H1 (cell line): Measurements from ENCODE around the gene MAPKAP1. TPM values are rescaled to one million over a fixed set of nuclear protein-coding genes. Genes with fewer than 3 reads are reported as not detected.
A peak's percentile ranks its signal among the peaks of the same experiment; 100 is the strongest.

Source experiments
- CTCF ChIA-PET: fragments of 300-600 bp; sonication (Branson Sonifier 250); formaldehyde crosslinking; loops from one replicate; lab custom pipeline; 2021; ENCODE audit not compliant: partially characterized antibody; lab: Charles Lee
- POLR2A ChIA-PET: fragments of 300-600 bp; sonication (Branson Sonifier 250); formaldehyde crosslinking; loops from one replicate; lab custom pipeline; 2021; ENCODE audit warnings: inconsistent platforms; ENCODE audit not compliant: partially characterized antibody; lab: Charles Lee
- DNase-seq, 2 experiments: peaks; one replicate each; pipeline versions ENCODE4 v3.0.0 to v3.0.0-alpha.2; 2010 to 2022; ENCODE audit warnings: low spot score in 2 of 2, low read depth in 1 of 2, mixed read lengths in 1 of 2
- FAIRE-seq: peaks from 2 replicates; lab custom pipeline; 2011; peaks lifted over from hg19 to GRCh38; lab: Jason Lieb, UNC
- H2AFZ ChIP-seq: 2 replicates; pipeline ENCODE4 v1.8.1; 2012; ENCODE audit warnings: low read length, inconsistent platforms
- H2AK5ac ChIP-seq: 2 replicates; pipeline ENCODE4 v1.6.1; 2013; ENCODE audit warnings: low read depth, low read length
- H2BK120ac ChIP-seq: replicated peaks from 2 replicates; pipeline ENCODE3; 2013; ENCODE audit warnings: low read depth, low read length, inconsistent platforms
- H2BK12ac ChIP-seq: 2 replicates; pipeline ENCODE4 v1.6.1; 2013; ENCODE audit warnings: low read depth, low read length
- H2BK15ac ChIP-seq: 2 replicates; pipeline ENCODE4 v1.6.1; 2013; ENCODE audit warnings: low read length
- H2BK20ac ChIP-seq: 2 replicates; pipeline ENCODE4 v1.6.1; 2013; ENCODE audit warnings: low read length
- H2BK5ac ChIP-seq: 2 replicates; pipeline ENCODE4 v1.6.1; 2013; ENCODE audit warnings: low read depth, low read length
- H3K14ac ChIP-seq: 2 replicates; pipeline ENCODE4 v1.6.1; 2013; ENCODE audit warnings: inconsistent platforms; ENCODE audit not compliant: insufficient read length
- H3K18ac ChIP-seq: 2 replicates; pipeline ENCODE4 v1.6.1; 2013; ENCODE audit warnings: low read length; ENCODE audit errors: extremely low read depth
- H3K23ac ChIP-seq: 2 replicates; pipeline ENCODE4 v1.6.1; 2013; ENCODE audit warnings: inconsistent platforms; ENCODE audit not compliant: insufficient read length
- H3K23me2 ChIP-seq: 2 replicates; pipeline ENCODE4 v1.6.1; 2013; ENCODE audit warnings: low read depth, low read length
- H3K27ac ChIP-seq: 2 replicates; pipeline ENCODE4 v1.6.1; 2011; ENCODE audit warnings: low read depth, low read length, inconsistent platforms
- H3K27me3 ChIP-seq, 4 experiments: replicated peaks in 1 of 4; 1 replicate in 1 of 4; 2 replicates in 3 of 4; pipeline versions ENCODE4 v1.6.1 to v1.8.1; 2011 to 2013; ENCODE audit warnings: low read length in 3 of 4, mild to moderate bottlenecking in 3 of 4, inconsistent platforms in 2 of 4, mixed read lengths in 2 of 4, moderate library complexity in 1 of 4; ENCODE audit not compliant: control insufficient read depth in 3 of 4, insufficient read depth in 3 of 4; ENCODE audit errors: extremely low read depth in 1 of 4
- H3K36me3 ChIP-seq, 4 experiments: 2 replicates each; pipeline versions ENCODE4 v1.6.1 to v1.8.1; 2011 to 2013; ENCODE audit warnings: mild to moderate bottlenecking in 4 of 4, low read length in 3 of 4, moderate library complexity in 2 of 4, control low read depth in 1 of 4, inconsistent platforms in 1 of 4; ENCODE audit not compliant: insufficient read depth in 4 of 4, control insufficient read depth in 2 of 4
- H3K4ac ChIP-seq: replicated peaks from 2 replicates; pipeline ENCODE3; 2013; ENCODE audit warnings: low read length, low read depth, mixed read lengths, inconsistent platforms; ENCODE audit not compliant: insufficient read length
- H3K4me1 ChIP-seq, 4 experiments: replicated peaks in 1 of 4; 1 replicate in 1 of 4; 2 replicates in 3 of 4; pipeline versions ENCODE4 v1.6.1 to v1.8.1; 2011 to 2013; ENCODE audit warnings: low read length in 3 of 4, inconsistent platforms in 2 of 4, mixed read lengths in 1 of 4; ENCODE audit not compliant: insufficient read depth in 4 of 4, control insufficient read depth in 3 of 4
- H3K4me2 ChIP-seq, 2 experiments: 2 replicates each; pipeline versions ENCODE4 v1.6.1 to v1.8.1; 2011 to 2013; ENCODE audit warnings: low read depth in 2 of 2, low read length in 2 of 2, control low read depth in 1 of 2, inconsistent platforms in 1 of 2, mild to moderate bottlenecking in 1 of 2; ENCODE audit not compliant: insufficient read depth in 1 of 2
- H3K4me3 ChIP-seq, 4 experiments: fragments of 200-600, 300-600 bp in 1 of 4; sonication (generic), shearing (Covaris generic), sonication (Bioruptor Twin) in 1 of 4; 2 replicates each; pipeline versions ENCODE4 v1.5.1 to v1.8.1; 2011 to 2016; ENCODE audit warnings: low read length in 4 of 4, low read depth in 3 of 4, control low read depth in 2 of 4, inconsistent platforms in 2 of 4, mild to moderate bottlenecking in 2 of 4, mixed read lengths in 1 of 4, moderate library complexity in 1 of 4; ENCODE audit not compliant: insufficient read depth in 2 of 4; ENCODE audit errors: extremely low read depth in 1 of 4
- H3K56ac ChIP-seq: replicated peaks from 2 replicates; pipeline ENCODE3; 2013; ENCODE audit warnings: low read depth, mild to moderate bottlenecking, mixed read lengths, low read length, inconsistent platforms; ENCODE audit not compliant: insufficient read length
- H3K79me1 ChIP-seq: 2 replicates; pipeline ENCODE4 v1.6.1; 2013; ENCODE audit warnings: low read depth, low read length, control low read depth
- H3K79me2 ChIP-seq, 2 experiments: 2 replicates each; pipeline versions ENCODE4 v1.6.1 to v1.8.1; 2012 to 2013; ENCODE audit warnings: low read length in 2 of 2, mild to moderate bottlenecking in 2 of 2, inconsistent platforms in 1 of 2; ENCODE audit not compliant: insufficient read depth in 2 of 2, control insufficient read depth in 1 of 2
- H3K9ac ChIP-seq, 4 experiments: replicated peaks in 1 of 4; 1 replicate in 1 of 4; 2 replicates in 3 of 4; pipeline versions ENCODE4 v1.6.1 to v1.8.1; 2011 to 2013; ENCODE audit warnings: low read depth in 3 of 4, low read length in 3 of 4, control low read depth in 2 of 4, mild to moderate bottlenecking in 2 of 4, moderate library complexity in 2 of 4, inconsistent platforms in 1 of 4; ENCODE audit errors: extremely low read depth in 1 of 4
- H3K9me3 ChIP-seq, 2 experiments: 2 replicates each; pipeline versions ENCODE4 v1.6.1 to v1.8.1; 2012 to 2013; ENCODE audit warnings: mild to moderate bottlenecking in 2 of 2, moderate library complexity in 2 of 2, control low read depth in 1 of 2, inconsistent platforms in 1 of 2, low read depth in 1 of 2, low read length in 1 of 2, mixed read lengths in 1 of 2; ENCODE audit not compliant: insufficient read depth in 2 of 2
- H4K20me1 ChIP-seq, 2 experiments: replicated peaks in 1 of 2; 2 replicates each; pipeline versions ENCODE3 to v1.8.1; 2011 to 2013; ENCODE audit warnings: inconsistent platforms in 2 of 2, low read length in 2 of 2, mild to moderate bottlenecking in 1 of 2; ENCODE audit not compliant: insufficient read depth in 2 of 2, control insufficient read depth in 1 of 2
- H4K5ac ChIP-seq: 2 replicates; pipeline ENCODE4 v1.6.1; 2013; ENCODE audit warnings: low read length, low read depth, mixed read lengths, inconsistent platforms; ENCODE audit not compliant: insufficient read length
- H4K8ac ChIP-seq: 2 replicates; pipeline ENCODE4 v1.8.0; 2013; ENCODE audit warnings: mild to moderate bottlenecking, moderate library complexity, low read length, inconsistent platforms; ENCODE audit not compliant: insufficient read depth; ENCODE audit errors: extremely low read depth
- H4K91ac ChIP-seq: replicated peaks from 2 replicates; pipeline ENCODE3; 2013; ENCODE audit warnings: low read length, mixed read lengths, inconsistent platforms; ENCODE audit not compliant: insufficient read length
- CHD1 ChIP-seq: IDR thresholded peaks from 2 replicates; pipeline ENCODE4 v1.6.1; 2012; ENCODE audit warnings: low read depth, low read length, improper control_type of control experiment
- GTF2F1 ChIP-seq: IDR thresholded peaks from 2 replicates; pipeline ENCODE4 v1.6.1; 2012; ENCODE audit warnings: low read depth, low read length, improper control_type of control experiment, borderline replicate concordance
- KDM4A ChIP-seq: IDR thresholded peaks from one replicate; pipeline ENCODE4 v1.7.1; 2012; ENCODE audit warnings: low read depth, mild to moderate bottlenecking, moderate library complexity, low read length, inconsistent platforms; ENCODE audit not compliant: severe bottlenecking
- NANOG ChIP-seq: IDR thresholded peaks from 2 replicates; pipeline ENCODE4 v1.6.1; 2011; ENCODE audit warnings: low read length, low read depth, mild to moderate bottlenecking, inconsistent platforms; ENCODE audit not compliant: insufficient read depth, poor library complexity, severe bottlenecking
- POLR2AphosphoS5 ChIP-seq: IDR thresholded peaks from 2 replicates; pipeline ENCODE4 v1.6.1; 2011; ENCODE audit warnings: low read depth, low read length
- POU5F1 ChIP-seq: IDR thresholded peaks from 2 replicates; pipeline ENCODE4 v1.6.1; 2011; ENCODE audit warnings: low read depth, mild to moderate bottlenecking, low read length, moderate library complexity
- RNF2 ChIP-seq: fragments of 200-900, 300-1000 bp; sonication (generic); IDR thresholded peaks from 2 replicates; pipeline ENCODE4 v1.7.1; 2016; ENCODE audit warnings: borderline replicate concordance, low read depth, mild to moderate bottlenecking, antibody characterized with exemption, low read length; ENCODE audit not compliant: poor library complexity, severe bottlenecking; ENCODE audit errors: missing control alignments
- SAP30 ChIP-seq: fragments of 300-600 bp; sonication (generic); IDR thresholded peaks from 2 replicates; pipeline ENCODE4 v1.7.1; 2012; ENCODE audit warnings: low read length, moderate library complexity, mild to moderate bottlenecking, inconsistent platforms; ENCODE audit not compliant: insufficient read depth, insufficient replicate concordance
- SIX5 ChIP-seq: IDR thresholded peaks from 2 replicates; pipeline ENCODE4 v1.6.1; 2011; ENCODE audit warnings: mild to moderate bottlenecking, low read depth, low read length
- SRF ChIP-seq: IDR thresholded peaks from 2 replicates; pipeline ENCODE4 v1.6.1; 2011; ENCODE audit warnings: mild to moderate bottlenecking, low read depth, low read length, moderate library complexity
- TAF1 ChIP-seq: IDR thresholded peaks from 2 replicates; pipeline ENCODE4 v1.6.1; 2011; ENCODE audit warnings: mild to moderate bottlenecking, low read depth, low read length
- YY1 ChIP-seq: IDR thresholded peaks from 2 replicates; pipeline ENCODE4 v1.6.1; 2011; ENCODE audit warnings: low read depth, mild to moderate bottlenecking, low read length
- WGBS, 2 experiments: shearing (Covaris generic) in 1 of 2; methylation state at CpG; one replicate each; pipeline versions ENCODE4 v1.1.6 to v1.1.7; 2013 to 2015; ENCODE audit warnings: low lambda C conversion rate in 2 of 2, mixed read lengths in 2 of 2, inconsistent platforms in 1 of 2, low coverage in 1 of 2, missing lambda C conversion rate in 1 of 2; ENCODE audit not compliant: insufficient replicate concordance in 2 of 2, insufficient coverage in 1 of 2, insufficient read length in 1 of 2; ENCODE audit errors: extremely low coverage in 1 of 2, missing lambda C conversion rate in 1 of 2; 5-methylcytosine and 5-hydroxymethylcytosine counted together
- polyA plus RNA-seq, 7 experiments: library from polyadenylated mRNA; depleted of rRNA in 3 of 7; stranded (reverse) in 5 of 7; unstranded in 2 of 7; fragments of >200 nt in 5 of 7; fragments of 200-250 nt in 2 of 7; gene quantifications; 1 replicate in 5 of 7; 2 replicates in 1 of 7; 4 replicates in 1 of 7; pipeline versions ENCODE4 v1.2.1 to v1.2.3, GENCODE V29; 2011 to 2013; ENCODE audit warnings: missing spikeins in 2 of 7, mixed read lengths in 2 of 7
- total RNA-seq: library from RNA; stranded (reverse); fragmentation: NEBNext Ultra II Directional; extraction: Animal tissue kit (Norgen Biotek cat#: 25700); gene quantifications from 2 replicates; pipeline ENCODE4 v1.2.1, GENCODE V29; 2021
- TF ChIP-seq, protein P1 (sequence below): IDR thresholded peaks from 2 replicates; pipeline ENCODE4 v1.6.1; 2011; ENCODE audit warnings: low read depth, mild to moderate bottlenecking, low read length; ENCODE audit not compliant: insufficient read depth

Gene MAPKAP1
- total and polyA plus RNA-seq, 2 of the 8 experiments (the other 6 are each of a cell fraction or from before 2014, with no cell fraction given), result 79.2 to 140 TPM

DNA sequence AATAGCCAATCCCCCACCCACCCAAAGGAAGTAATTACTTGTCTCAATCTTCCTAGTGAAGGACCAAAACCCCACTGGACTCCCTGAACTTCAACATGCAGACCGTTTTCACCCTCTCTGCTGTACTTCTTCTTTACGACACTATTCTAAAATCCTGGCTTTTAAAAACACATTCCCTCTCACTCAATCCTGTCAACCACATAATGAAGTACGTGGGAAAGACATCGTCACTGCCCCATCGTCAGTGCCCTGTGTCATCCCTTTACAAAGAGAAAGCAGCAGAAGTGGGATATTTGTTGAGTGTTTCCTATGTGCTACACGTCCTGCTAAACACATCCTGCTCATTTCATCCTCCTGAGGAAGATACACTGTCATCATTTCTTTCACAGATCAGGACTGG, 54.2 kb downstream of the MAPKAP1 start:
- peaks cover 7 to 39% (median 30%) of the 10 kb centered on the region in 4 experiments; a peak in 6 of 7 replicates for H3K4me1 ChIP-seq
- H2BK120ac ChIP-seq, result no peak overlapping the region
- no peak overlapping the region; a peak in 1 of 4 replicates for H3K4me2 ChIP-seq
- H2BK12ac ChIP-seq, result peak overlapping the region; percentile 86
- CTCF ChIA-PET, result no interaction called here
- peak overlapping the region; percentile 21; the same call in 1 of the 2 replicates for H3K18ac ChIP-seq
- H3K23me2 ChIP-seq, result no peaks in the 10 kb centered on the region
- H3K14ac ChIP-seq, result no peak overlapping the region
- H2BK15ac ChIP-seq, result no peak overlapping the region
- H4K20me1 ChIP-seq, result no peaks in the 10 kb centered on the region
- peak overlapping the region; percentile 60; the same call in 1 of the 2 replicates for H2BK5ac ChIP-seq
- H3K36me3 ChIP-seq, result no peaks in the 10 kb centered on the region; a peak in 1 of 8 replicates
- DNase-seq, result no peak
- H3K9me3 ChIP-seq, result no peaks in the 10 kb centered on the region
- H3K9ac ChIP-seq, result no peak overlapping the region
- H3K27ac ChIP-seq, result no peak overlapping the region
- no peak overlapping the region for H3K56ac ChIP-seq
- H3K79me1 ChIP-seq, result no peaks in the 10 kb centered on the region
- no peak overlapping the region for H4K5ac ChIP-seq
- H3K27me3 ChIP-seq, result no peaks in the 10 kb centered on the region
- no peak overlapping the region for H4K8ac ChIP-seq
- no peak overlapping the region for H4K91ac ChIP-seq
- WGBS, 2 experiments, result 72% methylated on average over 6 of the region's 6 CpGs; no CpG with 5 or more reads in 1 of the 2 experiments
- H2AK5ac ChIP-seq, result peak overlapping the region; percentile 79; the same call in 1 of the 2 replicates
- no peak overlapping the region for H3K23ac ChIP-seq
- H2BK20ac ChIP-seq, result peak overlapping the region; percentile 13
- H3K4ac ChIP-seq, result no peak overlapping the region
- POLR2A ChIA-PET, result no interaction called here
- no peak overlapping the region for H2AFZ ChIP-seq
- no peak for FAIRE-seq
- no peak overlapping the region for H3K4me3 ChIP-seq
- H3K79me2 ChIP-seq, result peaks cover 0 to 60% of the 10 kb centered on the region in 2 experiments; a peak in 2 of 4 replicates
- TF ChIP-seq SIX5, result no peak
- no peak for TF ChIP-seq YY1
- no peak for TF ChIP-seq CHD1
- no peak for TF ChIP-seq GTF2F1
- TF ChIP-seq POLR2AphosphoS5, result no peak
- no peak for TF ChIP-seq KDM4A
- TF ChIP-seq RNF2, result no peak
- TF ChIP-seq POU5F1, result no peak
- TF ChIP-seq TAF1, result no peak
- TF ChIP-seq, protein P1, sequence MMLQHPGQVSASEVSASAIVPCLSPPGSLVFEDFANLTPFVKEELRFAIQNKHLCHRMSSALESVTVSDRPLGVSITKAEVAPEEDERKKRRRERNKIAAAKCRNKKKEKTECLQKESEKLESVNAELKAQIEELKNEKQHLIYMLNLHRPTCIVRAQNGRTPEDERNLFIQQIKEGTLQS, result no peak
- TF ChIP-seq SRF, result no peak
- no peak for TF ChIP-seq SAP30
- no peak for TF ChIP-seq NANOG
